ENCODE measurements around the gene NAGLU. TPM values are rescaled to one million over a fixed set of nuclear protein-coding genes. Genes with fewer than 3 reads are reported as not detected.

NAGLU gene
- 10 to 100 TPM; 20.3 to 23.5 TPM for total RNA-seq

DNA sequence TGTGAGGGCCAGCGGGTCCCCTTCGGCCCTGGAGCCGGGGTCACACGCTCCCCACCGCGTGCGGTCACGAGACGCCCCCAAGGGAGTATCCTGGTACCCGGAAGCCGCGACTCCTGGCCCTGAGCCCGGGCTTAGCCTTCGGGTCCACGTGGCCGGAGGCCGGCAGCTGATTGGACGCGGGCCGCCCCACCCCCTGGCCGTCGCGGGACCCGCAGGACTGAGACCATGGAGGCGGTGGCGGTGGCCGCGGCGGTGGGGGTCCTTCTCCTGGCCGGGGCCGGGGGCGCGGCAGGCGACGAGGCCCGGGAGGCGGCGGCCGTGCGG is at the start of gene NAGLU:
TSS of gene NAGLU (plus strand) at position 194 of the 324 bp plus-strand sequence. CDS start at position 226, 32 bp downstream.

GRCh38 chr17:42552736-42553135 is 16.7 kb downstream of the NAGLU start, which contains the start of gene HSD17B1:
TSS of gene HSD17B1 (plus strand) at chr17:42552923. CDS start at chr17:42552934, 11 bp downstream.

GRCh38 chr17:42561897-42562387 is 25.9 kb downstream of the NAGLU start, which contains the start of gene COASY:
TSS of gene COASY (plus strand) at chr17:42562148. CDS start at chr17:42562623, 475 bp downstream.

DNA sequence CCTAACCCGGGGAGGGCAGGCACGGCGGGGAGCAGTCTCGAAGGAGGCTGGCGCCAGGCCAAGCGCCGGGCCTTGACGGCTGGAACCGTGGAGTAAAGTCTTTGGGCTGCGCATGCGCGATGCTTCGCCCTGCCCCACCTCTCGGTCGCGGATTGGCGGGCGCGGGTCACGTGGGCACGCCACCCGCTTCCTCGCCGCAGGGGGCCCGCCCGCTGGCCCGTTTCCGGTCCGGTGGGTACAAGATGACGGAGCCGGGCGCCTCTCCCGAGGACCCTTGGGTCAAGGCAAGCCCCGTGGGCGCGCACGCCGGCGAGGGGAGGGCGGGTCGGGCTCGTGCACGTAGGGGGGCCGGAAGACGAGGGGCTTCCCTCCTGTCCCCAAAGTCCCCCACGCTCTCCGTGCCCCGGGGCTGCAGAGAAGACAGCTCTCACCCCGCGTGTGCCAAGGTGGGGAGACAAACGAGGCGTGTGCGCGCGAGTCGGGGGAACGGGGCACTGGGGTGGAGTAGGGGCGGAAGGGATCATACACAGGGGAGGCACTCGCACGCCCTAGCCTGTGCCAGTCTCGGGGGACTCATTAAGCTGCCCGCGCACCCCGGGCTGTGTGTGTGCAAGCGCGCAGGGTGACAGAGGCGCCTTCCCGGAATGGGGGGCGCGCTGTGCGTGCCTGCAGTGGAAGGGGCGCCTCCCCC is 31.0 kb downstream of the NAGLU start, which contains the start of gene MLX:
TSS of gene MLX (plus strand) at position 218 of the 691 bp plus-strand sequence. CDS start at position 243, 25 bp downstream.

GRCh38 chr17:42577532-42578281 is 41.7 kb downstream of the NAGLU start, which contains the start of gene PSMC3IP:
TSS of gene PSMC3IP (minus strand) at chr17:42577729. CDS start at chr17:42577686, 43 bp downstream.

Small RNAs within 50 kb of the gene (microRNA-seq; reads per million reads assigned to microRNA genes)
- not detected for gene MIR5010 (ENCODE audit: borderline microRNAs expressed, borderline replicate concordance)
- not detected for gene MIR548AT (ENCODE audit: borderline microRNAs expressed, borderline replicate concordance)

Other genes starting within 250 kb of the NAGLU start
- gene STAT5A, start 247.7 kb upstream of the NAGLU start, total RNA-seq, result 100 to 1,000 TPM; 129 to 131 TPM
- gene STAT3, start 147.8 kb upstream of the NAGLU start, total RNA-seq, result 100 to 1,000 TPM; 123 TPM
- gene CAVIN1, start 113.0 kb upstream of the NAGLU start, total RNA-seq, result 1 to 10 TPM; 1.4 TPM
- 1 to 10 TPM; 6.6 to 8.0 TPM for gene ATP6V0A1, start 77.4 kb upstream of the NAGLU start, total RNA-seq
- gene HSD17B1, start 16.7 kb downstream of the NAGLU start, total RNA-seq, result under 1 TPM; 0.51 to 0.73 TPM
- gene COASY, start 25.9 kb downstream of the NAGLU start, total RNA-seq, result 10 to 100 TPM; 69.8 to 70.7 TPM
- 10 to 100 TPM; 54.4 to 61.3 TPM for gene MLX, start 30.9 kb downstream of the NAGLU start, total RNA-seq
- 10 to 100 TPM; 13.6 to 14.1 TPM for gene PSMC3IP, start 41.5 kb downstream of the NAGLU start, total RNA-seq
- gene RETREG3, start 73.1 kb downstream of the NAGLU start, total RNA-seq, result 10 to 100 TPM; 73.0 to 73.6 TPM
- gene TUBG1, start 73.4 kb downstream of the NAGLU start, total RNA-seq, result 10 to 100 TPM; 37.6 to 39.0 TPM
- gene TUBG2, start 123.0 kb downstream of the NAGLU start, total RNA-seq, result 1 to 10 TPM; 8.5 to 8.8 TPM
- gene PLEKHH3, start 140.8 kb downstream of the NAGLU start, total RNA-seq, result 1 to 10 TPM; 1.6 TPM
- gene CCR10, start 145.6 kb downstream of the NAGLU start, total RNA-seq, result under 1 TPM; 0.35 to 0.39 TPM
- gene CNTNAP1, start 146.3 kb downstream of the NAGLU start, total RNA-seq, result 1 to 10 TPM; 1.5 TPM
- 10 to 100 TPM; 56.2 to 66.4 TPM for gene EZH1, start 208.8 kb downstream of the NAGLU start, total RNA-seq
- not detected for gene RAMP2, start 225.0 kb downstream of the NAGLU start, total RNA-seq
- gene VPS25, start 237.2 kb downstream of the NAGLU start, total RNA-seq, result 10 to 100 TPM; 43.7 to 48.8 TPM
- gene WNK4, start 244.4 kb downstream of the NAGLU start, total RNA-seq, result under 1 TPM; 0.08 to 0.26 TPM